Tibial nerve (tissue), 4 donors: ENCODE data around the gene TMPRSS6. TPM values are rescaled to one million over a fixed set of nuclear protein-coding genes. Genes with fewer than 3 reads are reported as not detected.
A peak's percentile ranks its signal among the peaks of the same experiment; 100 is the strongest.

Source experiments
- DNase-seq, 2 donors: peaks; one replicate each; pipeline ENCODE4 v3.0.0-alpha.2; 2019; ENCODE audit warnings: low spot score in 2 of 2
- H3K27ac ChIP-seq, 4 donors: fragments of 200-600 bp; sonication (generic) in 3 of 4; one replicate each; pipeline ENCODE4 v1.5.1; 2017 to 2019; ENCODE audit warnings: mild to moderate bottlenecking in 1 of 4
- H3K27me3 ChIP-seq, 2 donors: fragments of 200-600 bp; sonication (generic) in 1 of 2; one replicate each; pipeline versions ENCODE4 v1.5.1 to v1.6.0; 2017 to 2019
- H3K36me3 ChIP-seq, 3 donors: fragments of 200-600 bp; sonication (generic); one replicate each; pipeline ENCODE4 v1.5.1; 2018 to 2019
- H3K4me1 ChIP-seq, 4 donors: fragments of 200-600 bp; sonication (generic) in 3 of 4; one replicate each; pipeline ENCODE4 v1.5.1; 2017 to 2019
- H3K4me3 ChIP-seq, 4 donors: fragments of 200-600 bp; sonication (generic) in 3 of 4; one replicate each; pipeline ENCODE4 v1.5.1; 2017 to 2019; ENCODE audit warnings: mild to moderate bottlenecking in 1 of 4, moderate library complexity in 1 of 4
- H3K9me3 ChIP-seq, 4 donors: fragments of 200-600 bp; sonication (generic) in 3 of 4; one replicate each; pipeline ENCODE4 v1.5.1; 2017 to 2019
- EP300 ChIP-seq, 2 donors: sonication (generic); formaldehyde crosslinking; IDR thresholded peaks; one replicate each; pipeline ENCODE4 v1.6.1; 2017; ENCODE audit warnings: antibody characterized with exemption in 2 of 2, mild to moderate bottlenecking in 1 of 2
- POLR2A ChIP-seq, 2 donors: fragments of 450-650 bp; IDR thresholded peaks; one replicate each; pipeline ENCODE4 v1.6.1; 2017; ENCODE audit warnings: antibody characterized with exemption in 2 of 2, mild to moderate bottlenecking in 2 of 2, moderate library complexity in 2 of 2
- WGBS, 2 donors: methylation state at CpG; one replicate each; pipeline ENCODE4 v1.1.5; 2018; 5-methylcytosine and 5-hydroxymethylcytosine counted together
- total RNA-seq, 4 donors: library from RNA; depleted of rRNA; stranded (reverse); fragments of >200 nt; gene quantifications; one replicate each; pipeline ENCODE4 v1.1.0, GENCODE V29; 2016
- TF ChIP-seq, protein P1 (sequence below), 5 experiments: fragments of 200-600 bp in 3 of 5; fragments of 450-650 bp in 2 of 5; sonication (generic) in 3 of 5; IDR thresholded peaks; one replicate each; pipeline ENCODE4 v1.5.1; 2016 to 2019; ENCODE audit warnings: antibody characterized with exemption in 5 of 5, mild to moderate bottlenecking in 3 of 5, moderate library complexity in 2 of 5

The TMPRSS6 gene
- total RNA-seq, 4 donors from 2014 or later = not detected

DNA sequence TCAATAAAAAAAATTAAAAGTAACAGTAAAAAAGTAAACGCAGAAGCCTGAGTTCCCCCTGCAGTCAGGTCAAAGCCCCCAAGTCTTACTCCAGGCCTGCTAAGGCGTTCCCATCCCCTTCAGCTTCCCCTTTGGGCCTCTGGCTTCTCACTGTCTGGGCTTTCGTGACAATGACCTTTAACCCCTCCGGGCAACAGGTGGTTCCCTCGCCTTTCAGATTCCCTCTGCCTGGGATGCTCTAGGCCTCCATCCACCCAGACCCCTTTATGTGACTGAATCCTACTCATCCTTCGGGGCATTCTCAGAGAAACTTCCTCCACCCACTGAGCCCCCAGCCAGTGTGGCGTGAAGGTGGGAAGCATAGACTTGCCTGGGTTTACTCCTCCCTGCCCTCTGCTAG, 82.0 kb downstream of the TMPRSS6 start:
- TF ChIP-seq EP300 (IDR thresholded peaks at IDR 0.05) = no peak
- no peaks in the 10 kb centered on the region for H3K9me3 ChIP-seq
- no peak for DNase-seq
- H3K4me3 ChIP-seq = no peak overlapping the region
- WGBS, 2 donors = 84 to 89% methylated on average over 7 of the region's 7 CpGs
- H3K36me3 ChIP-seq = peaks cover 2 to 84% (median 23%) of the 10 kb centered on the region in 3 donors
- no peak overlapping the region for H3K27ac ChIP-seq
- H3K4me1 ChIP-seq = peaks cover 0 to 21% (median 0%) of the 10 kb centered on the region in 4 donors
- H3K27me3 ChIP-seq = no peaks in the 10 kb centered on the region

DNA sequence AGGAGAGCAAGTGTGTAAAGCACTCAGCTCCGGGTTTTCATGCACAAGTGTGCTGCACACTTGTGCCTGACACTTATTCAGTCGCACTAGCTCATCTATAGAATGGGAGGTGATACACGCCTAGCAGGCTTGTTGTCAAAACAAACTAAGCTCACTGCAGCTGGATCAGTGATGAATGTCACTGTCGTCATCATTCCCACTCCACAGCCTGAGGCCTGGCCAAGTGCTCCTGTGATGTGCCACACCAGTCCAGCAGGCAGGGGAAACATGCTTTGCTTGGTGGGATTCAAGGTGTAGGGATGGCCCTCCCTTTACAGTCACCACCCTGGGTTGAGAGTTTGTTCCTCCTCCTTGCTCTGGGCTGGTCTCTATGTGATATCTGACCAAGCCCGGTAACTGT, 83.2 kb downstream of the TMPRSS6 start:
- no peak overlapping the region for H3K4me3 ChIP-seq
- no peak overlapping the region for H3K27ac ChIP-seq
- H3K27me3 ChIP-seq = no peaks in the 10 kb centered on the region
- DNase-seq = no peak
- H3K9me3 ChIP-seq = no peaks in the 10 kb centered on the region
- peaks cover 2 to 79% (median 23%) of the 10 kb centered on the region in 3 donors for H3K36me3 ChIP-seq
- H3K4me1 ChIP-seq = peaks cover 0 to 29% (median 10%) of the 10 kb centered on the region in 4 donors
- TF ChIP-seq, protein P1, sequence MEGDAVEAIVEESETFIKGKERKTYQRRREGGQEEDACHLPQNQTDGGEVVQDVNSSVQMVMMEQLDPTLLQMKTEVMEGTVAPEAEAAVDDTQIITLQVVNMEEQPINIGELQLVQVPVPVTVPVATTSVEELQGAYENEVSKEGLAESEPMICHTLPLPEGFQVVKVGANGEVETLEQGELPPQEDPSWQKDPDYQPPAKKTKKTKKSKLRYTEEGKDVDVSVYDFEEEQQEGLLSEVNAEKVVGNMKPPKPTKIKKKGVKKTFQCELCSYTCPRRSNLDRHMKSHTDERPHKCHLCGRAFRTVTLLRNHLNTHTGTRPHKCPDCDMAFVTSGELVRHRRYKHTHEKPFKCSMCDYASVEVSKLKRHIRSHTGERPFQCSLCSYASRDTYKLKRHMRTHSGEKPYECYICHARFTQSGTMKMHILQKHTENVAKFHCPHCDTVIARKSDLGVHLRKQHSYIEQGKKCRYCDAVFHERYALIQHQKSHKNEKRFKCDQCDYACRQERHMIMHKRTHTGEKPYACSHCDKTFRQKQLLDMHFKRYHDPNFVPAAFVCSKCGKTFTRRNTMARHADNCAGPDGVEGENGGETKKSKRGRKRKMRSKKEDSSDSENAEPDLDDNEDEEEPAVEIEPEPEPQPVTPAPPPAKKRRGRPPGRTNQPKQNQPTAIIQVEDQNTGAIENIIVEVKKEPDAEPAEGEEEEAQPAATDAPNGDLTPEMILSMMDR (IDR thresholded peaks at IDR 0.05) = no peak
- TF ChIP-seq EP300 (IDR thresholded peaks at IDR 0.05) = no peak
- no peak for TF ChIP-seq POLR2A (IDR thresholded peaks at IDR 0.05)
- WGBS, 2 donors = 78 to 86% methylated on average over 5 of the region's 5 CpGs

DNA sequence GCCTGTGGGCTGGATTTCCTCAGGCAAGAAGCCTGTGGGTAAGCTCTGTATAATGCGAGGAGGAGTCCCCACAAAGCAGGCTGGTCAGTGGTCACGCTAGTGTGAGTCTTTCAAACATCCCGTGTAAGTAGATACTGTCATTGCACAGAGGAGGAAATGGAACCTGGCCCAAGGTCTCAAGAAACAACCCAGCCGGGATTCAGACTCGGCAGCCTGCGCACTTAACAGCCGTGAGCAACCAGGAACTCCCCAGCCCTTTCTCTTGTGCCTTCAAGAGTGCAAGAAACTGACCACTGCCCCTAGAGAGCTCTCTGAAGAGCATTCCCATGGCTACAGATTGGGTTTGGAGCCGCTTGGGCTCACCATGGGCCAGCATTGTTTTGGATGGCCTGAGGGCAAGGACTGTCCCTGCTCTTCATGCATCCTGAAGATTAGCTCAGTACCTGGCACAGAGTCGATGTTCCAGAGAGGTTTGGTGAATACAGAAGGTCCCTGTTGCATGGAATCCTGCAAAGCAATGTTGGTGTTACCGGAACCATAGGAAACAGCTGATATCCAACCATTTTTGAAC, 83.9 kb downstream of the TMPRSS6 start:
- Histone ChIP-seq H3K27ac (peak overlapping the region in 1 of 4 donors; percentile 32), H3K4me1 (peaks cover 0 to 29% (median 17%) of the 10 kb centered on the region in 4 donors), H3K9me3 (no peaks in the 10 kb centered on the region), H3K4me3 (no peak overlapping the region), H3K27me3 (no peaks in the 10 kb centered on the region), H3K36me3 (peaks cover 2 to 72% (median 23%) of the 10 kb centered on the region in 3 donors)
- TF ChIP-seq EP300 (IDR thresholded peaks at IDR 0.05) = no peak
- TF ChIP-seq, protein P1 (IDR thresholded peaks at IDR 0.05) = no peak
- 84 to 89% methylated on average over 10 of the region's 10 CpGs for WGBS, 2 donors
- DNase-seq = no peak

DNA sequence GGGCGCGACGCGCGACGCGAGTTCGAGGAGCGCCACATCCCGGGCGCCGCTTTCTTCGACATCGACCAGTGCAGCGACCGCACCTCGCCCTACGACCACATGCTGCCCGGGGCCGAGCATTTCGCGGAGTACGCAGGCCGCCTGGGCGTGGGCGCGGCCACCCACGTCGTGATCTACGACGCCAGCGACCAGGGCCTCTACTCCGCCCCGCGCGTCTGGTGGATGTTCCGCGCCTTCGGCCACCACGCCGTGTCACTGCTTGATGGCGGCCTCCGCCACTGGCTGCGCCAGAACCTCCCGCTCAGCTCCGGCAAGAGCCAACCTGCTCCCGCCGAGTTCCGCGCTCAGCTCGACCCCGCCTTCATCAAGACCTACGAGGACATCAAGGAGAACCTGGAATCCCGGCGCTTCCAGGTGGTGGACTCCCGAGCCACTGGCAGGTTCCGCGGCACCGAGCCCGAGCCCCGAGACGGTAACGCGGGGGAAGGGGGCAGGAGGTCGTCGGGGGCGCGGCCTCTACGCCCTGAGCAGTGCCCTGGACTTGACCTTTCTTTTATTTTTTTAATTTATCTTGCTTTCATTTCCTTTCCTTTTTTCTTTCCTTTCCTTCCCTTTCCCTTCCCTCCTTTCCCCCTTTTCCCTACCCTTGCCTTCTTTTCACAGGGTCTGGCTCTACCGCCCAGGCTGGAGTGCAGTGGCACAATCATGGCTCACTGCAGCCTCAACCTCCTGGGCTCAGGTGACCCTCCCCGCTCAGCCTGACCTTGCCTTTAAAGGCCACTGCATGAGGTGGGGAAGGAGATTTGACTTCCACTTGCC, 85.0 kb downstream of the TMPRSS6 start:
- Histone ChIP-seq H3K4me3 (no peak overlapping the region), H3K9me3 (no peaks in the 10 kb centered on the region), H3K36me3 (peaks cover 2 to 61% (median 21%) of the 10 kb centered on the region in 3 donors), H3K27me3 (no peaks in the 10 kb centered on the region), H3K4me1 (peaks cover 0 to 33% (median 23%) of the 10 kb centered on the region in 4 donors), H3K27ac (peak overlapping the region in 1 of 4 donors; percentile 32)
- 93 to 94% methylated on average over 71 of the region's 71 CpGs for WGBS, 2 donors
- TF ChIP-seq, protein P1 (IDR thresholded peaks at IDR 0.05) = no peak
- no peak for TF ChIP-seq EP300 (IDR thresholded peaks at IDR 0.05)
- no peak for TF ChIP-seq POLR2A (IDR thresholded peaks at IDR 0.05)
- DNase-seq = no peak

DNA sequence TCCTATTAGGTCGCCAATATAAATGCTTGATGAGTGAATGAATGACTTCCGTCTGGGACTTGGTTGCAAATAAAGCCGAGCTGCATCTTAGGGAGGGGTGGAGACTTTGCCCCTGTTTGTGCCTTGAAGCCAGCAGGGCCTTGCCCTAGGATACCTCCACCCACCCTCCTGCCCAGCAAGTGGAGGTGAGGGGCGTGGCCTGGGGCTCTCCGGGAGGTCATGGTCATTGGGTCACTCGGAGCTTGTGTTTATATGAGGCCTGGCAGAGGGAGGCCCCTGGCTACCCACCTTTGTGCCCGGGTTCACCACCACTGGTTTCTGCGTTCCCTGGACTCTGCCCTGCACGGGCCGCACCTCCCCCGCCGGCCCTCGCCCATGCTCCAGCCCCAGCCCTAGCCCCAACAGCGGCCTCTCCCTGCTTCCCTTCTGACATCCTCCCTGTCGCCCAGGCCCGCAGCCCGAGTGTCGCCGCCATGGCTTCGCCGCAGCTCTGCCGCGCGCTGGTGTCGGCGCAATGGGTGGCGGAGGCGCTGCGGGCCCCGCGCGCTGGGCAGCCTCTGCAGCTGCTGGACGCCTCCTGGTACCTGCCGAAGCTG, 85.7 kb downstream of the TMPRSS6 start:
- H3K27ac ChIP-seq = peak overlapping the region in 1 of 4 donors; percentile 7
- H3K36me3 ChIP-seq = peaks cover 2 to 54% (median 16%) of the 10 kb centered on the region in 3 donors
- TF ChIP-seq, protein P1 (IDR thresholded peaks at IDR 0.05) = no peak
- TF ChIP-seq POLR2A (IDR thresholded peaks at IDR 0.05) (no peak), EP300 (IDR thresholded peaks at IDR 0.05) (no peak)
- no peaks in the 10 kb centered on the region for H3K9me3 ChIP-seq
- H3K27me3 ChIP-seq = no peaks in the 10 kb centered on the region
- 93 to 95% methylated on average over 32 to 34 of the region's 34 CpGs for WGBS, 2 donors
- H3K4me1 ChIP-seq = peaks cover 0 to 33% (median 23%) of the 10 kb centered on the region in 4 donors
- H3K4me3 ChIP-seq = no peak overlapping the region
- no peak for DNase-seq
